GM04503 (cell line): Measurements from ENCODE around the gene CCDC197.

Experiments used
- DNase-seq: peaks from one replicate; pipeline ENCODE4 v3.0.0-alpha.2; 2012; ENCODE audit warnings: low read depth

Gene CCDC197

GRCh38 chr14:93977790-93978581, 19.1 kb upstream of the CCDC197 start:
- DNase-seq: no peak

- no peak for DNase-seq
Measured at GRCh38 chr14:93978735-93979134, 18.4 kb upstream of the CCDC197 start.

GRCh38 chr14:93980456-93981201, 16.5 kb upstream of the CCDC197 start:
- no peak for DNase-seq

GRCh38 chr14:93981316-93982229, 15.5 kb upstream of the CCDC197 start:
- DNase-seq: no peak

- DNase-seq: no peak
Measured at GRCh38 chr14:93982230-93983007, 14.7 kb upstream of the CCDC197 start.

GRCh38 chr14:93984070-93984469, 13.0 kb upstream of the CCDC197 start:
- DNase-seq: no peak

- DNase-seq: peak; percentile 51
Measured at GRCh38 chr14:93984987-93985410, 12.1 kb upstream of the CCDC197 start.

- no peak for DNase-seq
Measured at GRCh38 chr14:93986955-93987354, 10.1 kb upstream of the CCDC197 start.

- no peak for DNase-seq
Measured at GRCh38 chr14:93987376-93987775, 9.7 kb upstream of the CCDC197 start.

- no peak for DNase-seq
Measured at GRCh38 chr14:93987815-93988476, 9.2 kb upstream of the CCDC197 start.

- no peak for DNase-seq
Measured at GRCh38 chr14:93989939-93990338, 7.2 kb upstream of the CCDC197 start.

GRCh38 chr14:93991212-93991611, 5.9 kb upstream of the CCDC197 start:
- DNase-seq: no peak

GRCh38 chr14:93991649-93992048, 5.5 kb upstream of the CCDC197 start:
- no peak for DNase-seq

GRCh38 chr14:93993382-93993781, 3.7 kb upstream of the CCDC197 start:
- no peak for DNase-seq

- peak; percentile 55 for DNase-seq
Measured at GRCh38 chr14:93994919-93995682, 2.0 kb upstream of the CCDC197 start.

GRCh38 chr14:93996130-93996695, 888 bp upstream of the CCDC197 start:
- no peak for DNase-seq

- DNase-seq: no peak
Measured at GRCh38 chr14:93997916-93998870, 1.1 kb downstream of the CCDC197 start.

GRCh38 chr14:93998871-93999403, 1.8 kb downstream of the CCDC197 start:
- DNase-seq: no peak
